Neural progenitor cell (in vitro differentiated cells): Measurements from ENCODE around the gene MYOM1. TPM values are rescaled to one million over a fixed set of nuclear protein-coding genes. Genes with fewer than 3 reads are reported as not detected.

Source experiments
- DNase-seq: peaks from one replicate; pipeline ENCODE4 v3.0.0-alpha.2; 2016; ENCODE audit warnings: low spot score
- H2AFZ ChIP-seq: fragments of 200-600 bp; sonication (generic); replicated peaks from 2 replicates; pipeline ENCODE4 v1.6.1; 2016; ENCODE audit warnings: antibody characterized with exemption
- H3F3A ChIP-seq: fragments of 200-600 bp; sonication (generic); 2 replicates; pipeline ENCODE4 v1.6.1; 2016; ENCODE audit warnings: antibody characterized with exemption, low read depth
- H3K27ac ChIP-seq: fragments of 200-600 bp; sonication (generic); 2 replicates; pipeline ENCODE4 v1.5.1; 2016; ENCODE audit warnings: mild to moderate bottlenecking
- H3K27me3 ChIP-seq: fragments of 200-600 bp; sonication (generic); 2 replicates; pipeline ENCODE4 v1.6.1; 2016; ENCODE audit warnings: mild to moderate bottlenecking, moderate library complexity
- H3K36me3 ChIP-seq: fragments of 200-600 bp; sonication (generic); 2 replicates; pipeline ENCODE4 v1.5.1; 2016
- H3K4me1 ChIP-seq: fragments of 200-600 bp; sonication (generic); 2 replicates; pipeline ENCODE4 v1.6.1; 2016; ENCODE audit warnings: mixed run types
- H3K4me2 ChIP-seq: fragments of 200-600 bp; sonication (generic); 2 replicates; pipeline ENCODE4 v1.6.1; 2016
- H3K4me3 ChIP-seq: fragments of 200-600 bp; sonication (generic); 2 replicates; pipeline ENCODE4 v1.5.1; 2016
- H3K79me2 ChIP-seq: fragments of 200-600 bp; sonication (generic); 2 replicates; pipeline ENCODE4 v1.6.1; 2016; ENCODE audit warnings: low read depth
- H3K9ac ChIP-seq: fragments of 200-600 bp; sonication (generic); 2 replicates; pipeline ENCODE4 v1.6.1; 2016
- H3K9me3 ChIP-seq: fragments of 200-600 bp; sonication (generic); 2 replicates; pipeline ENCODE4 v1.5.1; 2016; ENCODE audit warnings: low read depth
- H4K20me1 ChIP-seq: fragments of 200-600 bp; sonication (generic); 2 replicates; pipeline ENCODE4 v1.6.1; 2016; ENCODE audit warnings: low read depth
- H3K27ac Mint-ChIP-seq: 3 replicates; pipeline ENCODE4 v1.8.0; 2021; ENCODE audit warnings: mixed read lengths
- H3K27me3 Mint-ChIP-seq: 2 replicates; pipeline ENCODE4 v1.8.0; 2022; ENCODE audit warnings: low read depth, mild to moderate bottlenecking, inconsistent platforms, moderate library complexity, mixed read lengths; ENCODE audit not compliant: insufficient read depth
- H3K36me3 Mint-ChIP-seq: 3 replicates; pipeline ENCODE4 v1.8.0; 2021; ENCODE audit warnings: mixed read lengths
- H3K4me1 Mint-ChIP-seq: 3 replicates; pipeline ENCODE4 v1.8.0; 2021; ENCODE audit warnings: mixed read lengths
- H3K4me3 Mint-ChIP-seq: 3 replicates; pipeline ENCODE4 v1.8.0; 2021; ENCODE audit warnings: mild to moderate bottlenecking, moderate library complexity, mixed read lengths
- H3K9me3 Mint-ChIP-seq: 3 replicates; pipeline ENCODE4 v1.8.0; 2020; ENCODE audit warnings: mixed read lengths
- EZH2 ChIP-seq: fragments of 200-600 bp; sonication (generic); IDR thresholded peaks from 2 replicates; pipeline ENCODE4 v1.6.1; 2017; ENCODE audit warnings: antibody characterized with exemption, mild to moderate bottlenecking, moderate library complexity
- EZH2phosphoT487 ChIP-seq: fragments of 200-600 bp; sonication (generic); IDR thresholded peaks from 2 replicates; pipeline ENCODE4 v1.6.1; 2017; ENCODE audit warnings: antibody characterized with exemption
- total RNA-seq: library from RNA; depleted of rRNA; stranded (reverse); fragments of >200 nt; gene quantifications from 2 replicates; pipeline ENCODE4 v1.2.3, GENCODE V29; 2015; ENCODE audit warnings: low replicate concordance
- TF ChIP-seq, protein P1 (sequence below): fragments of 200-600 bp; sonication (generic); IDR thresholded peaks from 2 replicates; pipeline ENCODE4 v1.5.1; 2017; ENCODE audit warnings: antibody characterized with exemption, mild to moderate bottlenecking

The MYOM1 gene
- total RNA-seq, 1 donor from 2014 or later, result 0.45 TPM

DNA sequence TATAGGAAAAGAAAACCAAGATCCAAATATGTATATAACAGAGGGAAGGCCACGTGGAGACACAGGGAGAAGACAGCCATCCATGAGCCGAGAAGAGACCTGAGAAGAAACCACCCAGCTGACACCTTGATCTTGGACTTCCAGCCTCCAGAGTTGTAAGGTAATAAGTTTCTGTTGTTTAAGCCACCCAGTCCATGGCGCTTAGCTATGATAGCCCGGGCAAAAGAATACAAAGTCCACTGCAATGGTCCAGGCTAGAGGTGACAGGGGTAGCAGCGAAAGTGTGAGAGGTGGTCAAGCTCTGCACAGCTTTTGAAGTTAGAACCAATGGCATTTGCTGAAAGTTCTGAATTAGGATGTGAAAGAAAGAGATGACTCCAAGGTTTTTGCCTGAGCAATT is 2.8 kb downstream of the MYOM1 start:
- peaks cover 2% of the 10 kb centered on the region for H3K4me1 ChIP-seq
- no peak overlapping the region for H3K27ac ChIP-seq
- no peaks in the 10 kb centered on the region for H3K36me3 Mint-ChIP-seq
- H3K4me2 ChIP-seq, result no peak overlapping the region
- no peak overlapping the region for H3K4me3 ChIP-seq
- H3F3A ChIP-seq, result no peaks in the 10 kb centered on the region
- TF ChIP-seq EZH2 (no peak), EZH2phosphoT487 (no peak)
- TF ChIP-seq, protein P1, sequence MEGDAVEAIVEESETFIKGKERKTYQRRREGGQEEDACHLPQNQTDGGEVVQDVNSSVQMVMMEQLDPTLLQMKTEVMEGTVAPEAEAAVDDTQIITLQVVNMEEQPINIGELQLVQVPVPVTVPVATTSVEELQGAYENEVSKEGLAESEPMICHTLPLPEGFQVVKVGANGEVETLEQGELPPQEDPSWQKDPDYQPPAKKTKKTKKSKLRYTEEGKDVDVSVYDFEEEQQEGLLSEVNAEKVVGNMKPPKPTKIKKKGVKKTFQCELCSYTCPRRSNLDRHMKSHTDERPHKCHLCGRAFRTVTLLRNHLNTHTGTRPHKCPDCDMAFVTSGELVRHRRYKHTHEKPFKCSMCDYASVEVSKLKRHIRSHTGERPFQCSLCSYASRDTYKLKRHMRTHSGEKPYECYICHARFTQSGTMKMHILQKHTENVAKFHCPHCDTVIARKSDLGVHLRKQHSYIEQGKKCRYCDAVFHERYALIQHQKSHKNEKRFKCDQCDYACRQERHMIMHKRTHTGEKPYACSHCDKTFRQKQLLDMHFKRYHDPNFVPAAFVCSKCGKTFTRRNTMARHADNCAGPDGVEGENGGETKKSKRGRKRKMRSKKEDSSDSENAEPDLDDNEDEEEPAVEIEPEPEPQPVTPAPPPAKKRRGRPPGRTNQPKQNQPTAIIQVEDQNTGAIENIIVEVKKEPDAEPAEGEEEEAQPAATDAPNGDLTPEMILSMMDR, result no peak
- peaks cover 20% of the 10 kb centered on the region for H3K4me1 Mint-ChIP-seq
- no peak for DNase-seq
- H3K27me3 Mint-ChIP-seq, result peaks cover 5% of the 10 kb centered on the region
- no peaks in the 10 kb centered on the region for H4K20me1 ChIP-seq
- H3K27ac Mint-ChIP-seq, result no peak overlapping the region
- H3K36me3 ChIP-seq, result no peaks in the 10 kb centered on the region
- no peak overlapping the region for H3K4me3 Mint-ChIP-seq
- H3K9me3 ChIP-seq, result no peaks in the 10 kb centered on the region
- no peak overlapping the region for H2AFZ ChIP-seq
- no peaks in the 10 kb centered on the region for H3K79me2 ChIP-seq
- H3K9me3 Mint-ChIP-seq, result peaks cover 3% of the 10 kb centered on the region
- no peak overlapping the region for H3K9ac ChIP-seq
- no peaks in the 10 kb centered on the region for H3K27me3 ChIP-seq

GRCh38 chr18:3214855-3215637 is 4.7 kb downstream of the MYOM1 start:
- H3K27me3 Mint-ChIP-seq, result peaks cover 5% of the 10 kb centered on the region
- no peak overlapping the region for H3K4me2 ChIP-seq
- H3K9ac ChIP-seq, result no peak overlapping the region
- no peaks in the 10 kb centered on the region for H3K36me3 Mint-ChIP-seq
- H3K4me1 Mint-ChIP-seq, result peaks cover 29% of the 10 kb centered on the region
- no peaks in the 10 kb centered on the region for H3K27me3 ChIP-seq
- H3K79me2 ChIP-seq, result no peaks in the 10 kb centered on the region
- no peak overlapping the region for H3K4me3 ChIP-seq
- H2AFZ ChIP-seq, result no peak overlapping the region
- no peaks in the 10 kb centered on the region for H3F3A ChIP-seq
- peaks cover 7% of the 10 kb centered on the region for H3K4me1 ChIP-seq
- no peak overlapping the region for H3K4me3 Mint-ChIP-seq
- H3K27ac Mint-ChIP-seq, result no peak overlapping the region
- no peak overlapping the region for H3K27ac ChIP-seq
- peaks cover 3% of the 10 kb centered on the region for H3K9me3 Mint-ChIP-seq
- no peaks in the 10 kb centered on the region for H4K20me1 ChIP-seq
- TF ChIP-seq, protein P1, result no peak
- TF ChIP-seq EZH2phosphoT487 (no peak), EZH2 (no peak)
- no peaks in the 10 kb centered on the region for H3K36me3 ChIP-seq
- H3K9me3 ChIP-seq, result no peaks in the 10 kb centered on the region
- no peak for DNase-seq

GRCh38 chr18:3213300-3214059 is 6.3 kb downstream of the MYOM1 start:
- Histone ChIP-seq H3K27ac (no peak overlapping the region), H3F3A (no peaks in the 10 kb centered on the region), H3K27me3 (no peaks in the 10 kb centered on the region), H3K79me2 (no peaks in the 10 kb centered on the region), H3K9ac (no peak overlapping the region), H3K36me3 (no peaks in the 10 kb centered on the region), H3K9me3 (no peaks in the 10 kb centered on the region), H3K4me2 (no peak overlapping the region), H3K4me1 (peaks cover 7% of the 10 kb centered on the region), H3K4me3 (no peak overlapping the region), H4K20me1 (no peaks in the 10 kb centered on the region), H2AFZ (no peak overlapping the region)
- DNase-seq, result no peak
- Mint-ChIP-seq H3K27me3 (peaks cover 5% of the 10 kb centered on the region), H3K27ac (no peak overlapping the region), H3K9me3 (peaks cover 3% of the 10 kb centered on the region), H3K4me1 (peaks cover 18% of the 10 kb centered on the region), H3K4me3 (no peak overlapping the region), H3K36me3 (no peaks in the 10 kb centered on the region)
- no peak for TF ChIP-seq EZH2phosphoT487
- TF ChIP-seq, protein P1, result no peak
- TF ChIP-seq EZH2, result no peak
